PC-9 (cell line): ENCODE results near the gene SPATA46.

ENCODE experiments used
- EZH2 ChIP-seq: fragments of 200-600 bp; sonication (generic); IDR thresholded peaks from 2 replicates; pipeline ENCODE4 v1.8.0; 2017; ENCODE audit warnings: antibody characterized with exemption, low read depth
- TF ChIP-seq, protein P1 (sequence below): fragments of 200-600 bp; sonication (generic); conservative IDR thresholded peaks from 2 replicates; pipeline ENCODE4 v1.6.1; 2017; ENCODE audit warnings: mixed run types, antibody characterized with exemption, mild to moderate bottlenecking, moderate library complexity

DNA sequence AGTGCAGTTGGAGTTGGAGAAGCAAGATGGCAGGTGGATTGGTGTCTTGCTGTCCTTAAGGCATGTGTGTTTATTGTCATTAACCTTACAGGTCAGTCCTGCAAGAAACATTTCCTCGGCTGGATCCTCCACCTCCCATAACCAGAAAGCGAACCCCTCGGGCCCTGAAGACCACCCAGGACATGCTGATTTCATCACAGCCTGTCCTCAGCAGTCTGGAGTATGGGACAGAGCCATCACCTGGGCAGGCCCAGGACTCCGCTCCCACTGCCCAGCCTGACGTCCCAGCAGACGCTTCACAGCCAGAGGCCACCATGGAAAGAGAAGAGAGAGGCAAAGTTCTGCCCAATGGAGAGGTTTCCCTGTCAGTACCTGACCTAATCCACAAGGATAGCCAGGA is 6.4 kb upstream of the SPATA46 start:
- TF ChIP-seq, protein P1, sequence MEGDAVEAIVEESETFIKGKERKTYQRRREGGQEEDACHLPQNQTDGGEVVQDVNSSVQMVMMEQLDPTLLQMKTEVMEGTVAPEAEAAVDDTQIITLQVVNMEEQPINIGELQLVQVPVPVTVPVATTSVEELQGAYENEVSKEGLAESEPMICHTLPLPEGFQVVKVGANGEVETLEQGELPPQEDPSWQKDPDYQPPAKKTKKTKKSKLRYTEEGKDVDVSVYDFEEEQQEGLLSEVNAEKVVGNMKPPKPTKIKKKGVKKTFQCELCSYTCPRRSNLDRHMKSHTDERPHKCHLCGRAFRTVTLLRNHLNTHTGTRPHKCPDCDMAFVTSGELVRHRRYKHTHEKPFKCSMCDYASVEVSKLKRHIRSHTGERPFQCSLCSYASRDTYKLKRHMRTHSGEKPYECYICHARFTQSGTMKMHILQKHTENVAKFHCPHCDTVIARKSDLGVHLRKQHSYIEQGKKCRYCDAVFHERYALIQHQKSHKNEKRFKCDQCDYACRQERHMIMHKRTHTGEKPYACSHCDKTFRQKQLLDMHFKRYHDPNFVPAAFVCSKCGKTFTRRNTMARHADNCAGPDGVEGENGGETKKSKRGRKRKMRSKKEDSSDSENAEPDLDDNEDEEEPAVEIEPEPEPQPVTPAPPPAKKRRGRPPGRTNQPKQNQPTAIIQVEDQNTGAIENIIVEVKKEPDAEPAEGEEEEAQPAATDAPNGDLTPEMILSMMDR: no peak
- no peak for TF ChIP-seq EZH2
